GM12878 (cell line): ENCODE results near the gene OR2B2. TPM values are rescaled to one million over a fixed set of nuclear protein-coding genes. Genes with fewer than 3 reads are reported as not detected.

Source experiments
- ATAC-seq: fragments of 200-7000 bp; cut with Tn5 transposase; 3 replicates; pipeline ENCODE4 v1.9.1; 2020; ENCODE audit warnings: mild to moderate bottlenecking, moderate library complexity
- BruUV-seq: library from RNA; stranded (reverse); fragments of 400-500 nt; replicated peaks from 2 replicates; lab custom pipeline; 2021; lab: Mats Ljungman, UMichigan
- CTCF ChIA-PET: fragments of 300-600 bp; sonication (Branson Sonifier 250); formaldehyde crosslinking; extraction: SDS; loops from one replicate; lab custom pipeline; 2021; ENCODE audit warnings: inconsistent platforms; lab: Yijun Ruan, JAX
- POLR2A ChIA-PET: fragments of 350-600 bp; formaldehyde crosslinking; extraction: SDS; loops from one replicate; lab custom pipeline; 2021; ENCODE audit warnings: inconsistent platforms; lab: Charles Lee
- RAD21 ChIA-PET: fragments of 300-600 bp; sonication (Branson Sonifier 250); formaldehyde crosslinking; loops from one replicate; lab custom pipeline; 2023; ENCODE audit warnings: antibody characterized with exemption; ENCODE audit not compliant: unreplicated experiment; lab: Charles Lee
- SMC1A ChIA-PET: fragments of 300-600 bp; sonication (Branson Sonifier 250); formaldehyde crosslinking; loops from one replicate; lab custom pipeline; 2023; ENCODE audit not compliant: unreplicated experiment, uncharacterized antibody; lab: Charles Lee
- DNase-seq: peaks from one replicate; pipeline ENCODE4 v3.0.0-alpha.2; 2011; ENCODE audit warnings: low read depth, low spot score
- FAIRE-seq: peaks from 3 replicates; lab custom pipeline; 2011; peaks lifted over from hg19 to GRCh38; lab: Jason Lieb, UNC
- H2AFZ ChIP-seq: 2 replicates; pipeline ENCODE4 v1.6.0; 2011; ENCODE audit warnings: low read depth, low read length, control low read depth; ENCODE audit not compliant: control insufficient read depth
- H3K27ac ChIP-seq: 2 replicates; pipeline ENCODE4 v1.5.1; 2011; ENCODE audit warnings: control low read depth; ENCODE audit not compliant: control insufficient read depth, insufficient read depth
- H3K27me3 ChIP-seq, 2 experiments: replicated peaks in 1 of 2; 2 replicates each; pipeline versions ENCODE4 v1.6.0 to v1.6.1; 2011; ENCODE audit warnings: low read length in 1 of 2; ENCODE audit not compliant: control insufficient read depth in 2 of 2, insufficient read depth in 2 of 2
- H3K36me3 ChIP-seq, 2 experiments: 2 replicates each; pipeline ENCODE4 v1.5.1; 2011; ENCODE audit warnings: low read length in 1 of 2; ENCODE audit not compliant: control insufficient read depth in 2 of 2, insufficient read depth in 2 of 2
- H3K4me1 ChIP-seq: 2 replicates; pipeline ENCODE4 v1.6.1; 2011; ENCODE audit warnings: mild to moderate bottlenecking, low read length, moderate library complexity, mixed read lengths; ENCODE audit not compliant: control insufficient read depth, insufficient read depth
- H3K4me2 ChIP-seq: 2 replicates; pipeline ENCODE4 v1.6.0; 2011; ENCODE audit warnings: control low read depth; ENCODE audit not compliant: control insufficient read depth, insufficient read depth
- H3K4me3 ChIP-seq: fragments of 200-600 bp; sonication (generic); 2 replicates; pipeline ENCODE4 v1.5.1; 2016
- H3K79me2 ChIP-seq: 2 replicates; pipeline ENCODE4 v1.6.0; 2011; ENCODE audit warnings: low read length; ENCODE audit not compliant: control insufficient read depth, insufficient read depth
- H3K9ac ChIP-seq: 2 replicates; pipeline ENCODE4 v1.8.0; 2011; ENCODE audit warnings: low read length, control low read depth, mixed read lengths; ENCODE audit not compliant: control insufficient read depth, insufficient read depth
- H3K9me3 ChIP-seq: replicated peaks from 3 replicates; pipeline ENCODE4 v1.5.1; 2011; ENCODE audit warnings: mild to moderate bottlenecking, low read length; ENCODE audit not compliant: control insufficient read depth, insufficient read depth
- H4K20me1 ChIP-seq: 2 replicates; pipeline ENCODE4 v1.6.0; 2011; ENCODE audit not compliant: control insufficient read depth, insufficient read depth
- EED ChIP-seq: sonication (generic); IDR thresholded peaks from 2 replicates; pipeline ENCODE4 v1.6.1; 2016; ENCODE audit warnings: antibody characterized with exemption, low read depth
- IRF5 ChIP-seq: fragments of 450-650 bp; IDR thresholded peaks from 2 replicates; pipeline ENCODE4 v1.6.1; 2017; ENCODE audit warnings: borderline replicate concordance
- MEF2B ChIP-seq: fragments of 450-650 bp; IDR thresholded peaks from 2 replicates; pipeline ENCODE4 v1.6.1; 2018; ENCODE audit warnings: mild to moderate bottlenecking, moderate library complexity; ENCODE audit not compliant: partially characterized antibody, poor library complexity, severe bottlenecking
- MLLT1 ChIP-seq: fragments of 450-650 bp; IDR thresholded peaks from 2 replicates; pipeline ENCODE4 v1.6.1; 2016; ENCODE audit warnings: mild to moderate bottlenecking
- NR2C2 ChIP-seq: IDR thresholded peaks from 2 replicates; pipeline ENCODE4 v1.6.1; 2011; ENCODE audit warnings: borderline replicate concordance, low read depth; ENCODE audit not compliant: control insufficient read depth, insufficient read length
- PAX5 ChIP-seq: IDR thresholded peaks from 2 replicates; pipeline ENCODE4 v1.6.1; 2011; ENCODE audit warnings: low read depth, low read length, borderline replicate concordance
- PML ChIP-seq: IDR thresholded peaks from 2 replicates; pipeline ENCODE4 v1.6.1; 2012; ENCODE audit warnings: low read length, inconsistent platforms
- RELA ChIP-seq: fragments of 450-650 bp; IDR thresholded peaks from 2 replicates; pipeline ENCODE4 v1.8.0; 2014; ENCODE audit warnings: borderline replicate concordance; ENCODE audit not compliant: partially characterized antibody
- STAT1 ChIP-seq: fragments of 450-650 bp; conservative IDR thresholded peaks from 2 replicates; pipeline ENCODE4 v1.6.1; 2014; ENCODE audit warnings: antibody characterized with exemption, mild to moderate bottlenecking
- STAT3 ChIP-seq: IDR thresholded peaks from 2 replicates; pipeline ENCODE4 v1.6.1; 2011; ENCODE audit warnings: low read depth, low read length, improper control_type of control experiment
- TARDBP ChIP-seq: IDR thresholded peaks from 2 replicates; pipeline ENCODE4 v1.6.1; 2016; ENCODE audit warnings: borderline replicate concordance
- WGBS: methylation state at CpG from one replicate; pipeline ENCODE4 v1.1.6; 2016; ENCODE audit warnings: low lambda C conversion rate; ENCODE audit not compliant: insufficient replicate concordance, insufficient coverage; ENCODE audit errors: missing lambda C conversion rate; 5-methylcytosine and 5-hydroxymethylcytosine counted together
- in situ Hi-C: fragments of 300-500 bp; cut with MboI; formaldehyde crosslinking; loops from 9 replicates; pipeline ENCODE4 v1.14.3; 2018; ENCODE audit warnings: mixed read lengths
- intact Hi-C: fragments of 100-400 bp; cut with micrococcal nuclease; formaldehyde crosslinking; loops from one replicate; pipeline ENCODE4 v1.14.2; 2022; ENCODE audit not compliant: unreplicated experiment
- polyA plus RNA-seq, 11 experiments: library from polyadenylated mRNA; depleted of rRNA in 4 of 11; unstranded in 6 of 11; stranded (reverse) in 5 of 11; fragments of >200 nt; fragmentation: Nextera tagmentation in 4 of 11; fragmentation: Illumina TruSeq in 1 of 11; extraction: Ambion mirVana in 4 of 11; extraction: Trizol in 1 of 11; gene quantifications; 1 replicate in 1 of 11; 2 replicates in 10 of 11; pipeline versions ENCODE4 v1.2.1 to v1.2.3, GENCODE V29; 2011 to 2016; ENCODE audit warnings: inconsistent platforms in 2 of 11, missing spikeins in 2 of 11, low read depth in 1 of 11
- total RNA-seq, 4 experiments: library from RNA; depleted of rRNA in 3 of 4; stranded (reverse); fragments of >200 nt in 3 of 4; fragmentation: Illumina TruSeq in 1 of 4; extraction: Trizol in 1 of 4; gene quantifications; 2 replicates each; pipeline versions ENCODE4 v1.2.1 to v1.2.3, GENCODE V29; 2013 to 2021
- TF ChIP-seq, protein P1 (sequence below): fragments of 450-650 bp; formaldehyde crosslinking; IDR thresholded peaks from 2 replicates; pipeline ENCODE4 v1.5.0; 2022; ENCODE audit warnings: mild to moderate bottlenecking, missing genetic modification characterization
- TF ChIP-seq, protein P2 (sequence below): IDR thresholded peaks from 2 replicates; pipeline ENCODE4 v1.6.1; 2012; ENCODE audit warnings: low read length, inconsistent platforms

The OR2B2 gene
- total and polyA plus RNA-seq, 10 of the 15 experiments (the other 5 are each of a cell fraction or from before 2014, with no cell fraction given), result not detected

DNA sequence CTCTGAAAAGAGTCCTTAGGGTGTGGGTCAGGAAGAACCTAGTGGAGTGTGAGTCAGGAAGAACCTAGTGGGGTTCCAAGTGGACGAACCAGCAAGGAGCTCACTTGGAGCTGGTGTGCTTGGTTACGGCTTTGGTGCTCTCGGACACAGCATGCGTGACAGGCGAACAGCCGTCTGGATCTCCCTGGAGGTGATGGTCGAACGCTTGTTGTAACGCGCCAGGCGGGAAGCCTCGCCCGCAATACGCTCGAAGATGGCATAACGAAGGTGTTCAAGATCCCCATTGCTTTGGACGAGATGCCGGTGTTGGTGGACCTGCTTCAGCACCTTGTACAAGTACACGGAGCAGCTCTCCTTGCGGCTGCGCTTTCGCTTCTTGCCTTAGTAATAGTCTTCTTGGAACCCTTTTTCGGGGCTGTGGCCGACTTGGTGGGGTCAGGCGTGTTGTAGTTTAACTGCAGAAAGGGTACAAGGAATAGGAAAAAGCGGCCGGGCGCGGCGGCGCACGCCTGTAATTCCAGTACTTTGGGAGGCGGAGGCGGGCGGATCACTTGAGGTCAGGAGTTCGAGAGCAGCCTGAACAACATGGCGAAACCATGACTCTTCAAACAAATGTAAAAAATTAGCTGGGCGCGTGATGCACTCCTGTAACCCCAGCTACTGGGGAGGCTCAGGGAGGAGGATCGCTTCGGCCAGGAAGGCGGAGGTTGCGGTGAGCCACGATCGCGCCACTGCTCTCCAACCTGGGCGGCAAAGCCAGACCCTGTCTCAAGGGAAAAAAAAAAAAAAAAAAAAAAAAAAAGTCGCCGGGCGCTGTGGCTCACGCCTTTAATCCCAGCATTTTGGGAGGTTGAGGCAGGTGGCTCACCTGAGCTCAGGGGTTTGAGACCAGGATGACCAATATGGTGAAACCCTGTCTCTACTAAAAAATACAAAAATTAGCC lies 48.0 kb downstream of the OR2B2 start:
- no TSS peak for BruUV-seq
- 51% methylated on average over 46 of the region's 51 CpGs for WGBS
- intact Hi-C loops, result no loop called here
- no peaks in the 10 kb centered on the region for H3K27me3 ChIP-seq
- ChIA-PET RAD21 (interaction anchor here (0.7 to 4.1 kb wide), 9 partner anchors 16 to 735 kb away, joined by 3 to 30 read pairs (median 4); a partner anchor contains a TSS), SMC1A (interaction anchor here (0.7 to 3.5 kb wide), 8 partner anchors 13 to 1614 kb away, joined by 3 to 26 read pairs (median 4); a partner anchor contains a TSS), CTCF (interaction anchor here (0.9 to 2.8 kb wide), 3 partner anchors 27 to 69 kb away, joined by 3 to 12 read pairs (median 4); a partner anchor contains a TSS), POLR2A (interaction anchor here (0.7 to 6.5 kb wide), 8 partner anchors 22 to 53 kb away, joined by 3 to 71 read pairs (median 5); a partner anchor contains a TSS)
- in situ Hi-C loops, result no loop called here
- H2AFZ ChIP-seq, result peak overlapping the region; percentile 62
- peak overlapping the region; percentile 95 for H3K27ac ChIP-seq
- H3K9me3 ChIP-seq, result no peaks in the 10 kb centered on the region
- no peaks in the 10 kb centered on the region for H3K36me3 ChIP-seq
- H3K4me1 ChIP-seq, result peaks cover 39% of the 10 kb centered on the region
- H4K20me1 ChIP-seq, result no peaks in the 10 kb centered on the region
- ATAC-seq (no peak), FAIRE-seq (no peak), DNase-seq (no peak)
- H3K4me2 ChIP-seq, result peak overlapping the region; percentile 87
- H3K4me3 ChIP-seq, result peak overlapping the region; percentile 75
- peak overlapping the region; percentile 79 for H3K9ac ChIP-seq
- H3K79me2 ChIP-seq, result no peaks in the 10 kb centered on the region; the same call in none of the 2 replicates
- no peak for TF ChIP-seq STAT3
- TF ChIP-seq NR2C2, result no peak
- TF ChIP-seq MEF2B, result peak; percentile 62
- TF ChIP-seq IRF5, result no peak
- TF ChIP-seq, protein P1, sequence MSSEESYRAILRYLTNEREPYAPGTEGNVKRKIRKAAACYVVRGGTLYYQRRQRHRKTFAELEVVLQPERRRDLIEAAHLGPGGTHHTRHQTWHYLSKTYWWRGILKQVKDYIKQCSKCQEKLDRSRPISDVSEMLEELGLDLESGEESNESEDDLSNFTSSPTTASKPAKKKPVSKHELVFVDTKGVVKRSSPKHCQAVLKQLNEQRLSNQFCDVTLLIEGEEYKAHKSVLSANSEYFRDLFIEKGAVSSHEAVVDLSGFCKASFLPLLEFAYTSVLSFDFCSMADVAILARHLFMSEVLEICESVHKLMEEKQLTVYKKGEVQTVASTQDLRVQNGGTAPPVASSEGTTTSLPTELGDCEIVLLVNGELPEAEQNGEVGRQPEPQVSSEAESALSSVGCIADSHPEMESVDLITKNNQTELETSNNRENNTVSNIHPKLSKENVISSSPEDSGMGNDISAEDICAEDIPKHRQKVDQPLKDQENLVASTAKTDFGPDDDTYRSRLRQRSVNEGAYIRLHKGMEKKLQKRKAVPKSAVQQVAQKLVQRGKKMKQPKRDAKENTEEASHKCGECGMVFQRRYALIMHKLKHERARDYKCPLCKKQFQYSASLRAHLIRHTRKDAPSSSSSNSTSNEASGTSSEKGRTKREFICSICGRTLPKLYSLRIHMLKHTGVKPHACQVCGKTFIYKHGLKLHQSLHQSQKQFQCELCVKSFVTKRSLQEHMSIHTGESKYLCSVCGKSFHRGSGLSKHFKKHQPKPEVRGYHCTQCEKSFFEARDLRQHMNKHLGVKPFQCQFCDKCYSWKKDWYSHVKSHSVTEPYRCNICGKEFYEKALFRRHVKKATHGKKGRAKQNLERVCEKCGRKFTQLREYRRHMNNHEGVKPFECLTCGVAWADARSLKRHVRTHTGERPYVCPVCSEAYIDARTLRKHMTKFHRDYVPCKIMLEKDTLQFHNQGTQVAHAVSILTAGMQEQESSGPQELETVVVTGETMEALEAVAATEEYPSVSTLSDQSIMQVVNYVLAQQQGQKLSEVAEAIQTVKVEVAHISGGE (CRISPR knock-in tag), result no peak
- 0 out of 2 replicates have a peak, but pooled peaks have one; percentile 15 for TF ChIP-seq MLLT1
- no peak for TF ChIP-seq RELA
- no peak for TF ChIP-seq PAX5
- no peak for TF ChIP-seq TARDBP
- no peak for TF ChIP-seq PML
- TF ChIP-seq, protein P2, sequence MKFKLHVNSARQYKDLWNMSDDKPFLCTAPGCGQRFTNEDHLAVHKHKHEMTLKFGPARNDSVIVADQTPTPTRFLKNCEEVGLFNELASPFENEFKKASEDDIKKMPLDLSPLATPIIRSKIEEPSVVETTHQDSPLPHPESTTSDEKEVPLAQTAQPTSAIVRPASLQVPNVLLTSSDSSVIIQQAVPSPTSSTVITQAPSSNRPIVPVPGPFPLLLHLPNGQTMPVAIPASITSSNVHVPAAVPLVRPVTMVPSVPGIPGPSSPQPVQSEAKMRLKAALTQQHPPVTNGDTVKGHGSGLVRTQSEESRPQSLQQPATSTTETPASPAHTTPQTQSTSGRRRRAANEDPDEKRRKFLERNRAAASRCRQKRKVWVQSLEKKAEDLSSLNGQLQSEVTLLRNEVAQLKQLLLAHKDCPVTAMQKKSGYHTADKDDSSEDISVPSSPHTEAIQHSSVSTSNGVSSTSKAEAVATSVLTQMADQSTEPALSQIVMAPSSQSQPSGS, result no peak
- peak; percentile 38 for TF ChIP-seq EED
- TF ChIP-seq STAT1, result no peak
